ENCODE data around the gene RANBP9.

- no peak for TF ChIP-seq CTCF (IDR thresholded peaks at IDR 0.05; ENCODE audit: low read depth, low read length)
- no peak for TF ChIP-seq POLR2A (IDR thresholded peaks at IDR 0.05; ENCODE audit: extremely low read depth, insufficient read length)
- no peak for TF ChIP-seq MAX (IDR thresholded peaks at IDR 0.05; ENCODE audit: low read depth, low read length)
Measured at GRCh38 chr6:13671548-13672127, 40.0 kb downstream of the RANBP9 start.
